A549 (cell line): Measurements from ENCODE around the gene RARA. TPM values are rescaled to one million over a fixed set of nuclear protein-coding genes. Genes with fewer than 3 reads are reported as not detected.
A peak's percentile ranks its signal among the peaks of the same experiment; 100 is the strongest.
"Not testable (repeated sequence)": the region's sequence is repeated elsewhere in the genome, so short reads cannot be mapped to it uniquely, and the experiment has no call there.

Experiments
- ATAC-seq, 2 experiments: fragments of 200-7000 bp in 1 of 2; fragments of >200 bp in 1 of 2; cut with Nextera tagmentation in 1 of 2; cut with Tn5 transposase in 1 of 2; 3 replicates each; pipeline versions ENCODE4 v1.8.0 to v1.9.1; 2018 to 2020; ENCODE audit warnings: mild to moderate bottlenecking in 1 of 2, moderate library complexity in 1 of 2
- CTCF ChIA-PET: fragments of 300-600 bp; sonication (Branson Sonifier 250); formaldehyde crosslinking; extraction: SDS; loops from one replicate; lab custom pipeline; 2021; ENCODE audit warnings: antibody characterized with exemption, inconsistent platforms; lab: Yijun Ruan, JAX
- POLR2A ChIA-PET: fragments of 350-600 bp; formaldehyde crosslinking; extraction: SDS; loops from one replicate; lab custom pipeline; 2021; ENCODE audit warnings: antibody characterized with exemption, inconsistent platforms; lab: Yijun Ruan, JAX
- DNase-seq, 2 experiments: peaks; one replicate each; pipeline versions ENCODE4 v3.0.0 to v3.0.0-alpha.2; 2011 to 2016; ENCODE audit warnings: low read depth in 1 of 2, low spot score in 1 of 2
- FAIRE-seq: peaks from 2 replicates; lab custom pipeline; 2011; peaks lifted over from hg19 to GRCh38; lab: Jason Lieb, UNC
- H3K27ac ChIP-seq, 2 experiments: fragments of >200 bp; sonication (Bioruptor Twin); formaldehyde crosslinking; 3 replicates each; pipeline ENCODE4 v1.5.1; 2016 to 2017
- H3K4me1 ChIP-seq: fragments of >200 bp; sonication (Bioruptor Twin); formaldehyde crosslinking; 3 replicates; pipeline ENCODE4 v1.6.1; 2016
- H3K4me2 ChIP-seq: fragments of >200 bp; sonication (Bioruptor Twin); formaldehyde crosslinking; 3 replicates; pipeline ENCODE4 v1.6.1; 2016
- H3K4me3 ChIP-seq: fragments of >200 bp; sonication (Bioruptor Twin); formaldehyde crosslinking; 3 replicates; pipeline ENCODE4 v1.5.1; 2016
- H3K9me3 ChIP-seq: fragments of >200 bp; sonication (Bioruptor Twin); formaldehyde crosslinking; 3 replicates; pipeline ENCODE4 v1.6.1; 2016
- CBX8 ChIP-seq: fragments of 200-600 bp; sonication (generic); IDR thresholded peaks from 2 replicates; pipeline ENCODE4 v1.6.1; 2016
- CHD4 ChIP-seq: fragments of 200-600 bp; sonication (generic); IDR thresholded peaks from 2 replicates; pipeline ENCODE4 v1.6.1; 2016; ENCODE audit warnings: antibody characterized with exemption, mild to moderate bottlenecking, borderline replicate concordance
- CTCF ChIP-seq: fragments of >200 bp; sonication (Bioruptor Twin); formaldehyde crosslinking; IDR thresholded peaks from 3 replicates; pipeline ENCODE4 v1.5.1; 2016
- EHF ChIP-seq: fragments of 250-450 bp; sonication (Bioruptor Pico); IDR thresholded peaks from 2 replicates; pipeline ENCODE4 v1.5.0; 2020; ENCODE audit warnings: mild to moderate bottlenecking
- EHMT2 ChIP-seq: fragments of 200-600 bp; sonication (generic); IDR thresholded peaks from 2 replicates; pipeline ENCODE4 v1.6.1; 2016; ENCODE audit warnings: antibody characterized with exemption, low read depth, mild to moderate bottlenecking, moderate library complexity
- EP300 ChIP-seq, 2 experiments: fragments of >200 bp; sonication (Bioruptor Twin); formaldehyde crosslinking; IDR thresholded peaks; 2 replicates in 1 of 2; 3 replicates in 1 of 2; pipeline ENCODE4 v1.6.1; 2016 to 2017
- HOXA7 ChIP-seq: fragments of 250-450 bp; sonication (Bioruptor Pico); IDR thresholded peaks from 2 replicates; pipeline ENCODE4 v1.5.0; 2020; ENCODE audit warnings: mild to moderate bottlenecking, moderate library complexity
- HOXB13 ChIP-seq: fragments of 250-450 bp; sonication (Bioruptor Pico); IDR thresholded peaks from 2 replicates; pipeline ENCODE4 v1.5.0; 2020; ENCODE audit warnings: low read depth, mild to moderate bottlenecking, moderate library complexity
- KDM1A ChIP-seq: fragments of 200-600 bp; sonication (generic); IDR thresholded peaks from 2 replicates; pipeline ENCODE4 v1.6.1; 2016; ENCODE audit warnings: low read depth, mild to moderate bottlenecking
- KDM5A ChIP-seq: fragments of 200-600 bp; sonication (generic); IDR thresholded peaks from 2 replicates; pipeline ENCODE4 v1.6.1; 2016; ENCODE audit warnings: antibody characterized with exemption, mild to moderate bottlenecking
- MAFK ChIP-seq: fragments of 450-650 bp; IDR thresholded peaks from 2 replicates; pipeline ENCODE4 v1.6.1; 2014; ENCODE audit not compliant: partially characterized antibody
- NPAS2 ChIP-seq: fragments of 250-450 bp; sonication (Bioruptor Pico); IDR thresholded peaks from 2 replicates; pipeline ENCODE4 v1.8.0; 2022; ENCODE audit warnings: mild to moderate bottlenecking, moderate library complexity, borderline replicate concordance
- POLR2A ChIP-seq: IDR thresholded peaks from 2 replicates; pipeline ENCODE4 v1.6.1; 2012; ENCODE audit warnings: mild to moderate bottlenecking, low read length
- RNF2 ChIP-seq: fragments of 200-600 bp; sonication (generic); IDR thresholded peaks from 2 replicates; pipeline ENCODE4 v1.6.1; 2016; ENCODE audit warnings: low read depth, mild to moderate bottlenecking, antibody characterized with exemption, moderate library complexity, borderline replicate concordance
- TP53 ChIP-seq: fragments of 250-450 bp; sonication (Bioruptor Pico); IDR thresholded peaks from 2 replicates; pipeline ENCODE4 v1.5.0; 2021; ENCODE audit warnings: mild to moderate bottlenecking, moderate library complexity
- USF2 ChIP-seq: fragments of 450-650 bp; IDR thresholded peaks from 2 replicates; pipeline ENCODE4 v1.6.1; 2014; ENCODE audit warnings: antibody characterized with exemption
- ZNF302 ChIP-seq: fragments of 250-450 bp; sonication (Bioruptor Pico); IDR thresholded peaks from 2 replicates; pipeline ENCODE4 v1.9.0; 2021; ENCODE audit warnings: inconsistent platforms, mild to moderate bottlenecking, moderate library complexity
- WGBS: methylation state at CpG from one replicate; pipeline ENCODE4 v1.1.6; 2017; ENCODE audit errors: missing lambda C conversion rate; 5-methylcytosine and 5-hydroxymethylcytosine counted together
- polyA plus RNA-seq, 4 experiments: library from polyadenylated mRNA; depleted of rRNA in 3 of 4; stranded (reverse); fragments of >200 nt; fragmentation: RNase III in 1 of 4; extraction: RNeasy Plus Mini Kit Qiagen cat#74134 plus additional on column Dnase treatment in 1 of 4; gene quantifications; 2 replicates in 3 of 4; 3 replicates in 1 of 4; pipeline ENCODE4 v1.2.3, GENCODE V29; 2011 to 2017
- TF ChIP-seq, protein P1 (sequence below): fragments of >200 bp; sonication (Bioruptor Twin); formaldehyde crosslinking; IDR thresholded peaks from 3 replicates; pipeline ENCODE4 v1.6.1; 2016
- TF ChIP-seq, protein P2 (sequence below): fragments of >200 bp; sonication (Bioruptor Twin); formaldehyde crosslinking; IDR thresholded peaks from 2 replicates; pipeline ENCODE4 v1.6.1; 2016
- TF ChIP-seq, protein P3 (sequence below): IDR thresholded peaks from 2 replicates; pipeline ENCODE4 v1.6.1; 2012

Gene RARA
- polyA plus RNA-seq, 2 of the 4 experiments (the other 2 are of a cell fraction) = 8.6 to 17.2 TPM

DNA sequence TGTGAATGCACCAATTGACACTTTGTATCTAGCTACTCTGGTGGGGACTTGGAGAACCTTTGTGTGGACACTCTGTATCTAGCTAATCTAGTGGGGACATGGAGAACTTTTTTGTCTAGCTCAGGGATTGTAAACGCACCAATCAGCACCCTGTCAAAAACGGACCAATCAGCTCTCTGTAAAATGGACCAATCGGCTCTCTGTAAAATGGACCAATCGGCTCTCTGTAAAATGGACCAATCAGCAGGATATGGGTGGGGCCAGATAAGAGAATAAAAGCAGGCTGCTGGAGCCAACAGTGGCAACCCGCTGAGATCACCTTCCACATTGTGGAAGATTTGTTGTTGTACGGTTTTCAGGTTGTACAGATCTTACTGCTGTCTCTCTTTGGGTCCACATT is 67.6 kb downstream of the RARA start:
- POLR2A ChIA-PET = not testable (repeated sequence)
- WGBS = 69% methylated on average over 6 of the region's 6 CpGs

GRCh38 chr17:40377832-40378231 is 68.9 kb downstream of the RARA start:
- CTCF ChIA-PET = interaction anchor here (4.2 to 40.3 kb wide), 2 partner anchors 23 to 65 kb away, joined by 20 to 2395 read pairs; partner anchors contain the start of genes CDC6 and RARA
- no peak overlapping the region for H3K4me3 ChIP-seq
- TF ChIP-seq KDM5A (no peak), NPAS2 (CRISPR knock-in tag) (no peak), RNF2 (no peak), CTCF (no peak), HOXA7 (no peak), EP300 (IDR thresholded peaks at IDR 0.05) (no peak), EHF (CRISPR knock-in tag) (no peak), ZNF302 (CRISPR knock-in tag) (no peak), EHMT2 (no peak), USF2 (no peak)
- TF ChIP-seq, protein P1, sequence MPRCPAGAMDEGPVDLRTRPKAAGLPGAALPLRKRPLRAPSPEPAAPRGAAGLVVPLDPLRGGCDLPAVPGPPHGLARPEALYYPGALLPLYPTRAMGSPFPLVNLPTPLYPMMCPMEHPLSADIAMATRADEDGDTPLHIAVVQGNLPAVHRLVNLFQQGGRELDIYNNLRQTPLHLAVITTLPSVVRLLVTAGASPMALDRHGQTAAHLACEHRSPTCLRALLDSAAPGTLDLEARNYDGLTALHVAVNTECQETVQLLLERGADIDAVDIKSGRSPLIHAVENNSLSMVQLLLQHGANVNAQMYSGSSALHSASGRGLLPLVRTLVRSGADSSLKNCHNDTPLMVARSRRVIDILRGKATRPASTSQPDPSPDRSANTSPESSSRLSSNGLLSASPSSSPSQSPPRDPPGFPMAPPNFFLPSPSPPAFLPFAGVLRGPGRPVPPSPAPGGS = no peak
- TF ChIP-seq, protein P2, sequence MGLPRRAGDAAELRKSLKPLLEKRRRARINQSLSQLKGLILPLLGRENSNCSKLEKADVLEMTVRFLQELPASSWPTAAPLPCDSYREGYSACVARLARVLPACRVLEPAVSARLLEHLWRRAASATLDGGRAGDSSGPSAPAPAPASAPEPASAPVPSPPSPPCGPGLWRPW = no peak
- TF ChIP-seq, protein P3, sequence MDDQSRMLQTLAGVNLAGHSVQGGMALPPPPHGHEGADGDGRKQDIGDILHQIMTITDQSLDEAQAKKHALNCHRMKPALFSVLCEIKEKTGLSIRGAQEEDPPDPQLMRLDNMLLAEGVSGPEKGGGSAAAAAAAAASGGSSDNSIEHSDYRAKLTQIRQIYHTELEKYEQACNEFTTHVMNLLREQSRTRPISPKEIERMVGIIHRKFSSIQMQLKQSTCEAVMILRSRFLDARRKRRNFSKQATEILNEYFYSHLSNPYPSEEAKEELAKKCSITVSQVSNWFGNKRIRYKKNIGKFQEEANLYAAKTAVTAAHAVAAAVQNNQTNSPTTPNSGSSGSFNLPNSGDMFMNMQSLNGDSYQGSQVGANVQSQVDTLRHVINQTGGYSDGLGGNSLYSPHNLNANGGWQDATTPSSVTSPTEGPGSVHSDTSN = no peak
- no peaks in the 10 kb centered on the region for H3K9me3 ChIP-seq
- DNase-seq = no peak
- no peak overlapping the region for H3K27ac ChIP-seq
- H3K4me1 ChIP-seq = peaks cover 6% of the 10 kb centered on the region; the same call in 1 of the 3 replicates
- ATAC-seq = no peak
- POLR2A ChIA-PET = no interaction called here
- no peak for FAIRE-seq
- H3K4me2 ChIP-seq = no peak overlapping the region
- whole genome bisulfite sequencing = 66% methylated on average over 13 of the region's 13 CpGs

More for the DNA sequence above, 67.6 kb downstream of the RARA start:
- TF ChIP-seq MAFK = peak; percentile 54
- TF ChIP-seq, all 56 proteins: peak for 1; not testable (repeated sequence) for 55
- H3K27ac ChIP-seq, H3K4me3 ChIP-seq, H3K4me1 ChIP-seq, ATAC-seq, H3K9me3 ChIP-seq, H3K4me2 ChIP-seq, DNase-seq, FAIRE-seq: not testable (repeated sequence)
- CTCF ChIA-PET = interaction anchor here (0.8 to 40.3 kb wide), 11 partner anchors 12 to 362 kb away, joined by 3 to 2395 read pairs (median 5); partner anchors contain the start of genes CDC6, GJD3 and RARA

DNA sequence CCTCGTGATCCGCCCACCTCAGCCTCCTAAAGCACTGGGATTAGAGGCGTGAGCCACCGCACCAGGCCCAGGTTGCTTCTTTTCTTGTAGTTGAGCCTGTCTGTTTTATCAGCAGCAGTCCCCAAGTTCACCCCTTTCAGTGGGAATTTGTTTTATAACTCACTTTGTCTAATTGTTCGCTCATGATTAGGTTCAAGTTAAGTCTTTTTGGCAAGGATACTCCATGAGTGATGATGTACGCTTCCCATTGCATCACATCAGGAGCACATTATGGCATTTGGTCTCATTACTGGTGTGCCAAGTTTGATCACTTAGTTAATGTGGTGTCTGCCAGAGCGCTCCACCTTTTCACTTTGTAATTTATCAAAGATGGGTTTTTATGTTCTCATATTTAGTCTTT is 70.0 kb downstream of the RARA start:
- FAIRE-seq = no peak
- no peak overlapping the region for H3K4me2 ChIP-seq
- ATAC-seq = no peak
- POLR2A ChIA-PET = no interaction called here
- H3K4me3 ChIP-seq = no peak overlapping the region
- CTCF ChIA-PET = interaction anchor here (0.6 to 4.1 kb wide), 4 partner anchors 20 to 89 kb away, joined by 3 to 18 read pairs (median 4); no protein-coding TSS in a partner anchor
- no peak overlapping the region for H3K27ac ChIP-seq
- no peaks in the 10 kb centered on the region for H3K4me1 ChIP-seq
- no peaks in the 10 kb centered on the region for H3K9me3 ChIP-seq
- TF ChIP-seq KDM1A = no peak
- TF ChIP-seq, protein P3 = no peak
- no peak for TF ChIP-seq POLR2A
- TF ChIP-seq TP53 (CRISPR knock-in tag) = no peak
- TF ChIP-seq HOXA7 = no peak
- TF ChIP-seq HOXB13 (CRISPR knock-in tag) = no peak
- no peak for TF ChIP-seq CHD4
- TF ChIP-seq KDM5A = no peak
- no peak for TF ChIP-seq ZNF302 (CRISPR knock-in tag)
- TF ChIP-seq EP300 (IDR thresholded peaks at IDR 0.05) = no peak
- TF ChIP-seq CTCF = no peak
- no peak for TF ChIP-seq CBX8
- TF ChIP-seq, all 56 proteins: peak for 0
- WGBS = 83% methylated on average over 7 of the region's 7 CpGs
- no peak for DNase-seq
